Activated CD4-positive, alpha-beta T cell treated with anti-CD3 and anti-CD28 coated beads for 1 hour (primary cell): ENCODE measurements around the gene FMNL3.

Source experiments
- DNase-seq: peaks from one replicate; pipeline ENCODE4 v3.0.0-alpha.2; 2020

FMNL3 gene

DNA sequence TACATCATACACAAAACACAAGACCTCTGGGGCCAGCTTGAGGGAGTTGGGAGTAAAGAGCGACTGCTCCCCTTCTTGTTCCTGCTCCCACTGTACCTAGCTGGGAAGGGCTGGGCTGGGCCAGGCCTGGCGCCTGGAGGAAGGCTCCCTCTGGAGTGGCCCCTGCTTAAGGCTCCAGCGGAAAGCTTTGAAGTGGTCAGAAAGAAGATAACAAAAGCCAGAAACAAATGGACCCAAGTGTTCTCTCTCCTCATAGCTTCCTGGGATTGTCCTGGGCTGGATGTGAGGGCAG is 58.5 kb downstream of the FMNL3 start:
- no peak for DNase-seq

DNA sequence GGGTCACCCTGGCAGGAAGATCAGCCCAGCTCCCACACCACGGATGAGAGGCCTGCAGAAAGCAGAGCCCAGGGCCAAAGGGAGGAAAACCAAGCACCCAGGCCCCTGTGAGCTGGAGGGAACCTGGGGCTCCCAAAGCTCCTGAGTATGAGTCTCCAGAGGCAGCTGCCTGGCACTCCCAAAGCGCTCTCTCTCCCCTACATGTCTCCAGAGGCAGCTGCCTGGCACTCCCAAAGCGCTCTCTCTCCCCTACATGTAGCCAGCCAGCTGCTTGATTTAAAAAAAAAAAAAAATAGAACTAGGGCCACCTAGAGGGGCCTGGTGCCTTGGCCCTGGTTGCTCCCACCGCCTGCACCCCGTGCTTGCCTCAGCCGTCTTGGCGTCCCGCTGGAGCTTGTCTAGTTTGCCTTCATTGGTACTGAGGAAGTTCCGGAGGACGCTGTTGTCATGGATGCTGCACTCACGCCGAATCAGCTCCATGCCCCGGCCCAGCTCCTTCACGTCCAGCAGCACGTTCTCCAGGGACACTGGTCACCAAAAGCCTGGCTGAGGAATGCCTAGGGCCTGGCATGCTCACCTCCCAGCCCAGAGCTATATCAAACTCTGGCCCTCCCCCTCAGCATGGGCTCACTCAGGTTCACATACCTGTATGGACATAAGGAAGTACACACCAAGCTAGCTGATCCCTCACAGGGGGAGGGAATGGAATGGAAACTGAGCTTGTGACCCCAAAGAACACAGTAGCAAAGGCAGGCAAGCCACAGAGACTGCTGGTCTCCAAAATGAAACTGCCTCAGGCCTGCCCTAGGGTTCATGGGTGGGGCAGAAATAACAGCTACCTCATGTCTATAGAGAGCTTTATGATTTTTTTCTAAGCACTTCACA is 59.1 kb downstream of the FMNL3 start:
- DNase-seq = no peak

GRCh38 chr12:49646871-49647654 is 60.1 kb downstream of the FMNL3 start:
- DNase-seq = no peak

DNA sequence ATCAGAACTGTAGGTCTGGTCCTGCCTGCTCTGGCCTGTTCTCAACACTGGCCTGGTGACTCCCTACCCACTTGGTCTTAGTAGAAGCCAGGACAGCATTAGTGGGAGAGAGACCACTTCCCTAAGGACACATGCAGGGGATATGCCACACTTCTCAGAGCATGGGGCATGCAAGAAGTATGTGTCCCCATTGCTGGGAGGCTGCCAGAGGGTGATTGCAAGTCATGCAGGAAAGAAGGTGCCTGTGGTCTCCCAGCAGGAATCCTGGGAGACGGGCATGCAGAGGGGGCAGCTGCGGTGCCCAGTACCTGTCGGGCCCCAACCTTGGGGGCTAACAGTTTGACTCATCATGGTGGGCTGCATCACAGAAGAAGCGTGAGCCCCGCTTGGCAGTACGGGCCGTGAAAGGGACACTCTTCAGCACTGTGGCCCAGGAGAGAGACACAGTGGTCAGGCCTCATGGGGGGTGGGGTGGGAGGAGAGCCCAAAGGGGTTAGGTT is 60.8 kb downstream of the FMNL3 start:
- DNase-seq = no peak

DNA sequence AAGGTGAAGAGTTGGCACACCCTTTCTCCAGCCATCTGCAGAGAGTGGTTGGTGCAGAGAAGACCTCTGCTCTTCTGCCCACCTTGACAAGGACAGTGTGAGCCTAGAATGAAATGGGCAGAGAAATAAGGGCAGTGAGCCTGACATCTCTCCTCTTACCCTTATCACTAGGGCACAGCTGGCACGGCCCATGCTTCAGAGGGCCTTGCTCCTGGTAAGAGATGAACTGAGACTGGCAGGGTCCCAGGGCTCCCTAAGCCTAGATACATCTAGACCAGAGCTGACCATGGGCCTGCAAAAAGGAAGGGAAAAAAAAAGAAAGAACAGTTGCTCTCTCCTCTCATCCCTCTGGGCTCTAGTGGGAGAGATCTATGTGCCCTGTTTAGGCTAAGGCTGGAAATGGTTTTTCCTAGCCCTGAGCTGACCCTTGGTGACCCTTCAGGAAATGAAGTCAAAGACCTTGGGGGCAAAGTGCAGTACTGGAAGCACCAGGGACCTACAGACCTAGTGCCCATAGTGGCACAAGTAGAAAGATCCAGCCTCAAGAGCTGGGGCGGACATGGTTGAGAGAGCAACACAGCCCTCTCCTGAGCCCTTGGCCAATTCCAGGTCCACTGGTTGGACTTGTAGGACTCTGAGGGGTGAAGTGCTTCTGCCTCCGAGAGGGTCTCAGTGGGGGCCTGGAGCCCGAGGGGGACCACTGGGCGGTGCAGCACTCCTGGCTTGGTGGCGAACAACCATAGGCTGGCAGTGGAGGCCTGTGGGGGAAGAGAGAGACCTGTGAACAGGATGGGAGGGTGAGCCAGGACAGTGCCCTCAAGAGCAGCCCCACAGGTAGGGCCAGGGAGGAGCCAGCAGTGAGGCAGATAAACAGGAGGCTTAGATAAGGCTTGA is 61.8 kb downstream of the FMNL3 start:
- no peak for DNase-seq

GRCh38 chr12:49644620-49644994 is 62.6 kb downstream of the FMNL3 start:
- DNase-seq = peak; percentile 77

- DNase-seq = no peak
Measured at GRCh38 chr12:49643961-49644619, 63.1 kb downstream of the FMNL3 start.

- no peak for DNase-seq
Measured at GRCh38 chr12:49643135-49643534, 64.1 kb downstream of the FMNL3 start.

DNA sequence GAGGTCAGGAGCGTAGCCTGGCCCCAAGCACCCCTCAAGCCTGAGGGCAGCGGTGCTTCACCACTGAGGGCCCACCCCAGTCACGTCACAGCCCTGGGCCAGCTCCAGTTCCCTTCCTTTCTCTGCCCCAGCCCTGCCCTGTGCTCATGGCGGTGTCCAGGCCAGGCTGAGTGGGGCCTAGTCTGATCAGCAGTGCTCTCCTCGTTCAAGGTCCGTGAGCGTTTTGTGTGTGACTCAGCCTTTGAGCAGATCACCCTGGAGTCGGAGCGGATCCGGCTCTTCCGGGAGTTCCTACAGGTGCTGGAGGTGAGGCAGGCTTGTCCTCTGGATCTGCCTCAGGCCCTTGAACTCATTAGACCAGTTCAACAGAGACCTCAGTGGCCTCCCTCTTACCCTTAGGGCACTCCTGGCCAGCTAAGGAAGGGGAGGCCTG is 64.8 kb downstream of the FMNL3 start:
- DNase-seq = no peak

DNA sequence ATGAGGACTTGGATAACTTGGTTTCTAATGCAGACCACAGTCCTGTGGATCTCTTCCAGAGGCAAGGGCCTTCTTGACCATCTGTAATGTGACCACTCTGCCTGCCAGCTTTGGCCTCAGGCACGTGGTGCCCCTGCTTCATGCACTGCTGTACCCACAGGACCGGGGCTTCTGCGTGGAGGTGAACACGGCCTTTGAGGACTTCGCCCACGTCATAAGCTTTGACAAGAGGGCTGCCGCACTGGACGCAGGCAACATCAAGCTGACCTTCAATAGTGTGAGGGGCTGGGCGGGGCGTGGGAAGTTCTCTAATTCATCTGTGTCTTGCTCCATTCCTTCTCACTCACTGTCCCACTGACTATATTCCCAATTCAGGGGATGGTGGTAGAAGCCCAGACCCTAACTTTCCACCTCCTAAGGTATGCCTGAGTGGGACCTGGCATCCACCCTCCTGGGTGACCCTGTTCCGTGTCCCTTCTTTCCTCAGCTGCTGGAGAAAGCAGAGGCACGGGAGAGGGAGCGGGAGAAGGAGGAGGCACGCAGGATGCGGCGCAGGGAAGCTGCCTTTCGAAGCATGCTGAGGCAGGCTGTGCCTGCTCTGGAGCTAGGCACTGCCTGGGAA is 65.3 kb downstream of the FMNL3 start:
- DNase-seq = no peak

GRCh38 chr12:49636979-49637755 is 70.0 kb downstream of the FMNL3 start:
- peak; percentile 35 for DNase-seq

DNA sequence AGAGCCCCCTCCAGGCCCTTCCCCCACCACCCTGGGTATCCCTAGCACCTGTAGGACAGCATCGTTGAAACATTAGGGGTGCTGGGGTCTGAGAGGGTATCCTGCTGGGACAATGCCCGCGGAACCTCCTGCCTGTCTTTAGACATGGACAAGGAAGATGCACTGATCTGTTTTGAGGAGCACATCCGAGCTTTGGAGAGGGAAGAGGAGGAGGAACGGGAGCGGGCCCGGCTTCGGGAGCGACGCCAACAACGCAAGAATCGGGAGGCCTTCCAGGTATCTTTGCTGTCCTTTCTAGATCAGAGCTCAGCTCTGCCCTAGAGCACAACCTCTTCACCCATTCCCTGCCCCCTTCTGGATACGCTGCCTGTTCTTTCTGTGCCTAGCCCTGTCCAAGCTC is 70.6 kb downstream of the FMNL3 start:
- no peak for DNase-seq

- no peak for DNase-seq
Measured at GRCh38 chr12:49635656-49636055, 71.5 kb downstream of the FMNL3 start.

GRCh38 chr12:49635036-49635435 is 72.2 kb downstream of the FMNL3 start:
- DNase-seq = no peak

DNA sequence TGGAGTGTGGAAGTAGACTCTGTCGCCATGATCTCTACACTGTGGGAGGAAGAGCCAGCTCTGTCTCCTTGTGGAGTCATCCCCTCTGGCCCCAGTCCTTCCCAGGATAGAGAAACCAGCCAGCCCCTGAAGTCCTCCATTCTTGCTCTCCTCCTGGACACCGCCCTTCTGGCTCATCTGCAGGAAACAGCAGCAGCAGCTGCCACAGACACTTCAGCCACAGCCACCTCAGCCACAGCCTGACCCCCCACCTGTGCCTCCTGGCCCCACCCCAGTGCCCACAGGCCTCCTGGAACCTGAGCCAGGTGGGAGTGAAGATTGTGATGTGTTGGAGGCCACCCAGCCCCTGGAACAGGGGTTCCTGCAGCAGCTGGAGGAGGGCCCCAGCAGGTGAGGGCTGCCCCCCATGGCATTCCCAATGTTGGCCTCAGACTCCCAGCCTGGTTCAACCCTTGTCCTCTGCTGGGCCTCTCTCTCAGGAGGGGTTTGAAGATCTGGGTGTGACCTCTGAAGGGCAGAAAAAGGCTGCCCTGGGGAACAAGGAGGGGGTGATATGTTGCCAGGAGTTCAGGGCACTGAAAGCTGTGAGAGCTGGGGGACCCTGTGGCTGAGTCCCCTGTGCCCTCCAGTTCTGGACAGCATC is 73.4 kb downstream of the FMNL3 start:
- DNase-seq = no peak

- no peak for DNase-seq
Measured at GRCh38 chr12:49632986-49633702, 74.1 kb downstream of the FMNL3 start.

DNA sequence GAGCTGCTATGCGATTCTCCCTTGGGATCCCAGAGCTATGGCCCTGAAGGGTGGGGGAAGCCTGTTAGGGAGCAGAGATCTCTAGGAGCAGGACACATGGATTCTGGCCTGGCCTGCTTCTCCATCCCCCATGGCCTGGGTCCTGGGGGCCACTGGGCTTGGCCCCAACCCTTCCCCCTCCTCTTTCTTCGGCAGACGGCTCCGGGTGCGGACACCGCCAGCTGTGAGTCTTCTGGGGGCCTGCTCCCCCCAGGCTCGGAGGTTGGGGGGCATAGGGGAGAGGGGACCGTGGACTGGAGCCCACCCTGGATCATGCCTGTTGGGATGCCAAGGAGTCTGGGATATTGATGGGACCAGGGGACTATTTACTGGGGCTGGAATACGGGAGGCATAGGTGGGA is 74.8 kb downstream of the FMNL3 start:
- DNase-seq = no peak

DNA sequence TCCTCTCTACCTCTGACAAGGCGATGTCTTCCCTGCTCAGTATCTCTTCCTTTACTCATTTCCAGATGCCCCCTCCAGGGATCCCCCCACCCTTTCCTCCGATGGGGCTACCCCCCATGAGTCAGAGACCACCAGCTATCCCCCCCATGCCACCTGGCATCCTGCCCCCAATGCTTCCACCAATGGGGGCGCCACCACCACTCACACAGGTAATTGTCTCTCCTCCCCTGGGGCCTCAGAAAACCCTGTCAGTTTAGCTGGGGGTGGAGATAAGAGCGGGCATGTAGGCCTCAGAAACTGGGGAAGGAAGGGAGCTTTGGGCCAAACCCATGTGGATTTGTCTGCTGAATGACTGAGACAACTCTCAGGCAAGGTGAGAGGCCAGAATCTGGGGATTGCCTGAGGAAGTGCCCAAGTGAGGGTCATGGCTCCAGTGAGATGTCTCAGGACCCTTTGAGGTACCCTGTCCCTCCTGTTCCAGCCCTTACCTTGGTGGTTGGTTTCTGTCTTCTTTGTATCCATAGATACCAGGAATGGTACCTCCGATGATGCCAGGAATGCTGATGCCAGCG is 75.8 kb downstream of the FMNL3 start:
- no peak for DNase-seq

GRCh38 chr12:49627752-49628360 is 79.3 kb downstream of the FMNL3 start:
- no peak for DNase-seq
